MM.1S (cell line): ENCODE results near the gene USP47.
A peak's percentile ranks its signal among the peaks of the same experiment; 100 is the strongest.

Experiments
- DNase-seq: peaks from one replicate; pipeline ENCODE4 v3.0.0-alpha.2; 2015
- H2AFZ ChIP-seq: fragments of 300-600 bp; sonication (generic); 2 replicates; pipeline ENCODE4 v1.6.0; 2016; ENCODE audit warnings: antibody characterized with exemption, low read length
- H3F3A ChIP-seq: fragments of 300-600 bp; sonication (generic); 2 replicates; pipeline ENCODE4 v1.6.1; 2016; ENCODE audit warnings: mild to moderate bottlenecking, antibody characterized with exemption, low read length, moderate library complexity, mixed read lengths; ENCODE audit not compliant: insufficient read depth
- H3K27ac ChIP-seq: fragments of 300-600 bp; sonication (generic); 2 replicates; pipeline ENCODE4 v1.5.1; 2016; ENCODE audit warnings: mild to moderate bottlenecking, low read length
- H3K27me3 ChIP-seq: fragments of 300-600 bp; sonication (generic); replicated peaks from 2 replicates; pipeline ENCODE4 v1.6.0; 2016; ENCODE audit warnings: low read length; ENCODE audit not compliant: insufficient read depth
- H3K36me3 ChIP-seq: fragments of 300-600 bp; sonication (generic); replicated peaks from 2 replicates; pipeline ENCODE4 v1.6.1; 2016; ENCODE audit warnings: mild to moderate bottlenecking, low read length, mixed read lengths; ENCODE audit not compliant: insufficient read depth
- H3K4me1 ChIP-seq: fragments of 300-600 bp; sonication (generic); 2 replicates; pipeline ENCODE4 v1.6.1; 2016; ENCODE audit warnings: low read length, mixed read lengths
- H3K4me2 ChIP-seq: fragments of 300-600 bp; sonication (generic); 2 replicates; pipeline ENCODE4 v1.6.0; 2016; ENCODE audit warnings: low read depth, low read length
- H3K4me3 ChIP-seq: fragments of 300-600 bp; sonication (generic); 2 replicates; pipeline ENCODE4 v1.5.1; 2016; ENCODE audit warnings: low read length, mixed read lengths
- H3K79me2 ChIP-seq: fragments of 300-600 bp; sonication (generic); 2 replicates; pipeline ENCODE4 v1.6.1; 2016; ENCODE audit warnings: mixed run types, low read length, mixed read lengths
- H3K9ac ChIP-seq: fragments of 300-600 bp; sonication (generic); 2 replicates; pipeline ENCODE4 v1.6.1; 2016; ENCODE audit warnings: low read length, mixed read lengths
- H3K9me2 ChIP-seq: fragments of 300-600 bp; sonication (generic); replicated peaks from 2 replicates; pipeline ENCODE4 v1.6.1; 2016; ENCODE audit warnings: mild to moderate bottlenecking, low read length, mixed read lengths; ENCODE audit not compliant: insufficient read depth
- H3K9me3 ChIP-seq: fragments of 300-600 bp; sonication (generic); replicated peaks from 2 replicates; pipeline ENCODE4 v1.6.1; 2016; ENCODE audit warnings: mild to moderate bottlenecking, low read length, mixed read lengths; ENCODE audit not compliant: insufficient read depth
- H4K20me1 ChIP-seq: fragments of 300-600 bp; sonication (generic); 2 replicates; pipeline ENCODE4 v1.6.1; 2016; ENCODE audit warnings: mild to moderate bottlenecking, low read length, moderate library complexity, mixed read lengths; ENCODE audit not compliant: insufficient read depth
- EZH2 ChIP-seq: fragments of 300-600 bp; sonication (generic); optimal IDR thresholded peaks from 2 replicates; pipeline ENCODE3; 2017; ENCODE audit warnings: low read depth, mild to moderate bottlenecking, antibody characterized with exemption, low read length, mixed read lengths
- EZH2phosphoT487 ChIP-seq: fragments of 300-600 bp; sonication (generic); IDR thresholded peaks from 2 replicates; pipeline ENCODE4 v1.6.1; 2018; ENCODE audit warnings: antibody characterized with exemption, low read length
- TF ChIP-seq, protein P1 (sequence below): fragments of 300-600 bp; sonication (generic); IDR thresholded peaks from 2 replicates; pipeline ENCODE4 v1.5.1; 2016; ENCODE audit warnings: antibody characterized with exemption, low read length, mixed read lengths

Gene USP47

DNA sequence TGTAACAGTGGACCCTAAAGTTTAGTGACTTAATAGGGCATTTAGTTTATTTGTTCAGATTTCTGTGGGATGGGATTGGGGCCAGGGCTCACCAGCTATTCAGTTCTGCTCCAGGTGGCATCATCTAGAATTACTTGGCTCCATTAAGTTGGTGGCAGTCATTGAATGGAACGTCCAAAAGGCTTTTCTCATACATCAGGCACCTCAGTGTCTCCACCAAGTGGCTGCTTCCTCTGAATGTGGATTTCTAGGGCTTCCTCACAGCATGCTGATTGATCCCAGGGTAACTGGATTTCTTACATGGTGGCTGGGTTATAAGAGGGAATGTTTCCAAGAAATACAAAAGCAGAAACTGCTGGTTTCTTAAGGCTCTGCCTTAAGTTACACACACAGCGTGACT is 34.7 kb downstream of the USP47 start:
- H2AFZ ChIP-seq: no peak overlapping the region
- no peak overlapping the region for H3K4me2 ChIP-seq
- no peaks in the 10 kb centered on the region for H3K9me3 ChIP-seq
- no peaks in the 10 kb centered on the region for H3K36me3 ChIP-seq
- DNase-seq: no peak
- peaks cover 84% of the 10 kb centered on the region for H3K79me2 ChIP-seq
- no peaks in the 10 kb centered on the region for H3K9me2 ChIP-seq
- H3K4me1 ChIP-seq: no peaks in the 10 kb centered on the region
- no peaks in the 10 kb centered on the region for H3F3A ChIP-seq
- no peaks in the 10 kb centered on the region for H3K27me3 ChIP-seq
- no peak overlapping the region for H3K4me3 ChIP-seq
- no peak overlapping the region for H3K9ac ChIP-seq
- no peak for TF ChIP-seq EZH2phosphoT487
- TF ChIP-seq, protein P1, sequence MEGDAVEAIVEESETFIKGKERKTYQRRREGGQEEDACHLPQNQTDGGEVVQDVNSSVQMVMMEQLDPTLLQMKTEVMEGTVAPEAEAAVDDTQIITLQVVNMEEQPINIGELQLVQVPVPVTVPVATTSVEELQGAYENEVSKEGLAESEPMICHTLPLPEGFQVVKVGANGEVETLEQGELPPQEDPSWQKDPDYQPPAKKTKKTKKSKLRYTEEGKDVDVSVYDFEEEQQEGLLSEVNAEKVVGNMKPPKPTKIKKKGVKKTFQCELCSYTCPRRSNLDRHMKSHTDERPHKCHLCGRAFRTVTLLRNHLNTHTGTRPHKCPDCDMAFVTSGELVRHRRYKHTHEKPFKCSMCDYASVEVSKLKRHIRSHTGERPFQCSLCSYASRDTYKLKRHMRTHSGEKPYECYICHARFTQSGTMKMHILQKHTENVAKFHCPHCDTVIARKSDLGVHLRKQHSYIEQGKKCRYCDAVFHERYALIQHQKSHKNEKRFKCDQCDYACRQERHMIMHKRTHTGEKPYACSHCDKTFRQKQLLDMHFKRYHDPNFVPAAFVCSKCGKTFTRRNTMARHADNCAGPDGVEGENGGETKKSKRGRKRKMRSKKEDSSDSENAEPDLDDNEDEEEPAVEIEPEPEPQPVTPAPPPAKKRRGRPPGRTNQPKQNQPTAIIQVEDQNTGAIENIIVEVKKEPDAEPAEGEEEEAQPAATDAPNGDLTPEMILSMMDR: peak; percentile 18; the same call in 1 of the 2 replicates
- no peak for TF ChIP-seq EZH2
- H3K27ac ChIP-seq: no peak overlapping the region
- H4K20me1 ChIP-seq: peaks cover 26% of the 10 kb centered on the region

DNA sequence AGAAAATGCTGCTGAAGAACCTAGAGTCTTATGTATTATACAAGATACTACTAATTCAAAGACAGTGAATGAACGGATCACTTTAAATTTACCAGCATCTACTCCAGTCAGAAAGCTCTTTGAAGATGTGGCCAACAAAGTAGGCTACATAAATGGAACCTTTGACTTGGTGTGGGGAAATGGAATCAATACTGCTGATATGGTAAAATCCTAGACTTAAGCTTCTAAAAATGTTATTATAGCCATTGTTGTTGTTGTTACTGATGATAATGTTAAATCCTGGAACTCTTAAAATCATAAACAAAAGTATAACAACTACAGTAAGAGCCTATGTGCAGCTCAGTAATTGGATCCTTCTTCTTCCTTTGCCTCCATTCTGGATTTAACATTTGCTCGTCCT is 38.4 kb downstream of the USP47 start:
- TF ChIP-seq, protein P1: no peak
- TF ChIP-seq EZH2: no peak
- TF ChIP-seq EZH2phosphoT487: no peak
- no peaks in the 10 kb centered on the region for H3K9me3 ChIP-seq
- H3K27ac ChIP-seq: no peak overlapping the region
- H3K4me2 ChIP-seq: no peak overlapping the region
- H3K9me2 ChIP-seq: no peaks in the 10 kb centered on the region
- H3K36me3 ChIP-seq: no peaks in the 10 kb centered on the region
- H3K9ac ChIP-seq: no peak overlapping the region
- peaks cover 16% of the 10 kb centered on the region; the same call in 1 of the 2 replicates for H4K20me1 ChIP-seq
- no peaks in the 10 kb centered on the region for H3K27me3 ChIP-seq
- peaks cover 7% of the 10 kb centered on the region; the same call in 1 of the 2 replicates for H3F3A ChIP-seq
- peaks cover 24% of the 10 kb centered on the region for H3K4me1 ChIP-seq
- no peak for DNase-seq
- no peak overlapping the region for H3K4me3 ChIP-seq
- peaks cover 70% of the 10 kb centered on the region for H3K79me2 ChIP-seq
- H2AFZ ChIP-seq: no peak overlapping the region

- Histone ChIP-seq H3K27me3 (no peaks in the 10 kb centered on the region), H3K27ac (no peak overlapping the region), H3K36me3 (0 out of 2 replicates have a peak, but pooled peaks cover 4% of the 10 kb centered on the region), H3K79me2 (peaks cover 56% of the 10 kb centered on the region), H3K9ac (no peak overlapping the region), H3K9me2 (no peaks in the 10 kb centered on the region), H3F3A (peaks cover 10% of the 10 kb centered on the region; the same call in 1 of the 2 replicates), H3K4me2 (no peak overlapping the region), H3K4me1 (peaks cover 30% of the 10 kb centered on the region), H4K20me1 (peaks cover 9% of the 10 kb centered on the region; the same call in 1 of the 2 replicates), H3K4me3 (no peak overlapping the region), H2AFZ (no peak overlapping the region), H3K9me3 (no peaks in the 10 kb centered on the region)
- TF ChIP-seq, protein P1: no peak
- no peak for DNase-seq
Measured at GRCh38 chr11:11882539-11882938, 40.8 kb downstream of the USP47 start.
